K562 (cell line): ENCODE results near the gene ABI3BP. TPM values are rescaled to one million over a fixed set of nuclear protein-coding genes. Genes with fewer than 3 reads are reported as not detected.

Experiments
- ATAC-seq: fragments of 200-7000 bp; cut with Tn5 transposase; 3 replicates; pipeline ENCODE4 v1.9.1; 2020; ENCODE audit warnings: moderate library complexity
- BruUV-seq: library from RNA; stranded (reverse); fragments of 400-500 nt; replicated peaks from 2 replicates; lab custom pipeline; 2021; lab: Mats Ljungman, UMichigan
- CTCF ChIA-PET: fragments of 300-600 bp; formaldehyde crosslinking; extraction: SDS; loops from one replicate; lab custom pipeline; 2021; ENCODE audit warnings: low intra/inter-chr PET ratio; lab: Yijun Ruan, JAX
- POLR2A ChIA-PET: fragments of 300-600, 350-650 bp; sonication (Branson Sonifier 250); formaldehyde crosslinking; extraction: SDS; loops from one replicate; lab custom pipeline; 2021; ENCODE audit warnings: antibody characterized with exemption, inconsistent platforms; lab: Yijun Ruan, JAX
- DNase-seq, 4 experiments: peaks; one replicate each; pipeline versions ENCODE4 v3.0.0 to v3.0.0-alpha.2; 2011 to 2018; ENCODE audit warnings: low spot score in 3 of 4, mixed read lengths in 3 of 4; ENCODE audit errors: extremely low read depth in 1 of 4
- FAIRE-seq: peaks from 2 replicates; lab custom pipeline; 2011; peaks lifted over from hg19 to GRCh38; lab: Jason Lieb, UNC
- H2AFZ ChIP-seq: 2 replicates; pipeline ENCODE4 v1.6.0; 2011; ENCODE audit warnings: low read depth, low read length, control low read depth, inconsistent platforms
- H3K27ac ChIP-seq: fragments of 200-600 bp; 3 replicates; pipeline ENCODE4 v1.8.0; 2011; ENCODE audit warnings: low read depth, mild to moderate bottlenecking, control low read depth, inconsistent platforms, low read length, moderate library complexity, mixed read lengths; ENCODE audit errors: extremely low read depth
- H3K27me3 ChIP-seq, 2 experiments: fragments of 300-600 bp in 1 of 2; 2 replicates in 1 of 2; 3 replicates in 1 of 2; pipeline versions ENCODE4 v1.6.0 to v1.8.0; 2011; ENCODE audit warnings: inconsistent platforms in 2 of 2, low read length in 2 of 2, mild to moderate bottlenecking in 1 of 2, mixed read lengths in 1 of 2, moderate library complexity in 1 of 2; ENCODE audit not compliant: control insufficient read depth in 2 of 2, insufficient read depth in 2 of 2
- H3K36me3 ChIP-seq: fragments of 300-600 bp; 3 replicates; pipeline ENCODE4 v1.8.0; 2011; ENCODE audit warnings: mild to moderate bottlenecking, low read length, inconsistent platforms; ENCODE audit not compliant: control insufficient read depth, insufficient read depth
- H3K4me1 ChIP-seq, 2 experiments: fragments of 200-600 bp in 1 of 2; replicated peaks in 1 of 2; 2 replicates in 1 of 2; 3 replicates in 1 of 2; pipeline versions ENCODE4 v1.5.1 to v1.8.0; 2011; ENCODE audit warnings: inconsistent platforms in 2 of 2, low read length in 2 of 2, mild to moderate bottlenecking in 1 of 2, mixed read lengths in 1 of 2, moderate library complexity in 1 of 2; ENCODE audit not compliant: control insufficient read depth in 2 of 2, insufficient read depth in 2 of 2
- H3K4me2 ChIP-seq: 2 replicates; pipeline ENCODE4 v1.6.1; 2011; ENCODE audit warnings: low read length, control low read depth, inconsistent platforms, mixed read lengths; ENCODE audit not compliant: insufficient read depth
- H3K4me3 ChIP-seq: fragments of 200-600 bp; sonication (generic), shearing (Covaris generic); 2 replicates; pipeline ENCODE4 v1.5.1; 2016; ENCODE audit warnings: control low read depth, inconsistent platforms
- H3K79me2 ChIP-seq: fragments of 200-600 bp; 3 replicates; pipeline ENCODE4 v1.8.0; 2011; ENCODE audit warnings: low read length, inconsistent platforms; ENCODE audit not compliant: control insufficient read depth, insufficient read depth
- H3K9ac ChIP-seq, 2 experiments: 2 replicates each; pipeline versions ENCODE4 v1.6.0 to v1.6.1; 2011; ENCODE audit warnings: low read depth in 2 of 2, low read length in 2 of 2, control low read depth in 1 of 2, inconsistent platforms in 1 of 2, mild to moderate bottlenecking in 1 of 2, mixed read lengths in 1 of 2; ENCODE audit not compliant: insufficient read depth in 1 of 2
- H3K9me1 ChIP-seq: one replicate; pipeline ENCODE4 v1.6.0; 2011; ENCODE audit warnings: inconsistent platforms, mild to moderate bottlenecking, low read length, moderate library complexity; ENCODE audit not compliant: control insufficient read depth, insufficient read depth
- H3K9me3 ChIP-seq: replicated peaks from 2 replicates; pipeline ENCODE4 v1.5.1; 2011; ENCODE audit warnings: low read depth, low read length, inconsistent platforms; ENCODE audit not compliant: control insufficient read depth, insufficient read depth
- H4K20me1 ChIP-seq: replicated peaks from 2 replicates; pipeline ENCODE4 v1.6.1; 2011; ENCODE audit warnings: low read length, inconsistent platforms, mixed read lengths; ENCODE audit not compliant: control insufficient read depth, insufficient read depth
- EGR1 ChIP-seq: fragments of 450-650 bp; conservative IDR thresholded peaks from 2 replicates; pipeline ENCODE4 v1.6.1; 2017; ENCODE audit warnings: mild to moderate bottlenecking
- FOXO4 ChIP-seq: fragments of 450-650 bp; formaldehyde crosslinking; IDR thresholded peaks from 2 replicates; pipeline ENCODE4 v1.4.0; 2020; ENCODE audit warnings: mild to moderate bottlenecking, moderate library complexity
- U2AF1 ChIP-seq: fragments of 200-400 bp; formaldehyde crosslinking; optimal IDR thresholded peaks from 2 replicates; pipeline ENCODE3; 2017; ENCODE audit warnings: mild to moderate bottlenecking, low read depth, low read length, moderate library complexity
- WGBS: fragments of 100-300 bp; shearing (Covaris generic); methylation state at CpG from one replicate; pipeline ENCODE4 v1.1.6; 2016; ENCODE audit warnings: low coverage, mixed read lengths; ENCODE audit not compliant: insufficient coverage; ENCODE audit errors: missing lambda C conversion rate; 5-methylcytosine and 5-hydroxymethylcytosine counted together
- in situ Hi-C: fragments of 300-500 bp; cut with MboI; formaldehyde crosslinking; loops from 4 replicates; pipeline ENCODE4 v1.15.0; 2018; ENCODE audit warnings: inconsistent platforms, mixed read lengths
- intact Hi-C: fragments of 100-400 bp; cut with micrococcal nuclease; formaldehyde crosslinking; loops from 2 replicates; pipeline ENCODE4 v1.14.2; 2022
- polyA plus RNA-seq, 8 experiments: library from polyadenylated mRNA; depleted of rRNA in 4 of 8; stranded (reverse) in 5 of 8; unstranded in 3 of 8; fragments of >200 nt; fragmentation: Nextera tagmentation in 2 of 8; fragmentation: Illumina TruSeq in 1 of 8; extraction: Ambion mirVana in 2 of 8; extraction: Trizol in 1 of 8; gene quantifications; 2 replicates each; pipeline versions ENCODE4 v1.2.1 to v1.2.3, GENCODE V29; 2011 to 2014; ENCODE audit warnings: inconsistent platforms in 1 of 8, missing spikeins in 1 of 8
- total RNA-seq, 7 experiments: library from RNA; depleted of rRNA in 6 of 7; stranded (reverse); fragments of >200 nt in 6 of 7; fragmentation: Illumina TruSeq in 2 of 7; extraction: Trizol in 2 of 7; gene quantifications; 2 replicates each; pipeline versions ENCODE4 v1.2.1 to v1.2.3, GENCODE V29; 2011 to 2021; ENCODE audit warnings: low replicate concordance in 1 of 7
- TF ChIP-seq, protein P1 (sequence below): fragments of 450-650 bp; formaldehyde crosslinking; IDR thresholded peaks from 2 replicates; pipeline ENCODE4 v1.4.0; 2020; ENCODE audit warnings: mild to moderate bottlenecking, mixed read lengths

The ABI3BP gene
- total and polyA plus RNA-seq, 9 of the 15 experiments (the other 6 are each of a cell fraction or from before 2014, with no cell fraction given), result 0.01 to 0.24 (median 0.06) TPM; not detected in 5

DNA sequence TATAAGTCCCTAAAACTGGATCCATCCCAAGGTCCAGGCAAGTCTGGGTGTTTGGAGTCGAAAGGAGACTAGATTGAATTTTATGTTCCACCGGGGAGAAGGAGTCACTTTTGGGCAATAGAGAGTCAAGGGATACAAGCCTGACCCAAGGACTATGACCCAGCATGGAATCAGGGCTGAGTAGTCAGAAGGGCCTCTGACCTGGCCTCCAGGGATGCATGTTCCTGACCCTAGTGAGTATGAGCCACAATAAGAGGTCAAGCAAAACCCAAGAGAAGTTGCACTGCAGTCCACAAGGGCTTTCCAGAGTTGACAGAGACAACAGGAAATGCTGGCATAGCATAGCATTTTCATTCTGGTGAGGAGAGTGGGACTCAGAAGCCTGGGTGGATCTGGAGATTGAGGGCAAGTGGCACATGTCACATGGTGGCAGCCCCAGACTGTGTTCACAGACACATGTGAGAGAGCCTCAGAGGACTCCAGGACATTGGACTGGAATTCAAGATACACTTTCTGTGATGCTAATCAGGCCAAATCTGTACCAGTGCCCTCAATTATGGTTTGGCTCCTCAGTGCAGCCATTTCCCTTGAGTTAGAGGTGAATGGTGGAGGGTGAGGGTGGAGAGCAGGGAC is 217.0 kb downstream of the ABI3BP start:
- CTCF ChIA-PET, result no interaction called here
- POLR2A ChIA-PET, result interaction anchor here (1.3 to 1.7 kb wide), 2 partner anchors 15 to 17 kb away, joined by 3 to 5 read pairs; no protein-coding TSS in a partner anchor
- FAIRE-seq, result no peak
- Histone ChIP-seq H4K20me1 (no peaks in the 10 kb centered on the region), H3K27me3 (no peaks in the 10 kb centered on the region), H3K9ac (no peak overlapping the region), H3K79me2 (no peaks in the 10 kb centered on the region), H3K4me3 (no peak overlapping the region), H3K4me2 (no peak overlapping the region), H3K4me1 (no peaks in the 10 kb centered on the region), H3K36me3 (no peaks in the 10 kb centered on the region), H3K9me1 (no peaks in the 10 kb centered on the region), H2AFZ (no peak overlapping the region), H3K27ac (no peak overlapping the region), H3K9me3 (no peaks in the 10 kb centered on the region)
- no peak; the same call in 2 of the 3 replicates for ATAC-seq
- no peak for DNase-seq
- intact Hi-C loops (no loop called here), in situ Hi-C loops (no loop called here)
- TF ChIP-seq U2AF1 (no peak), EGR1 (no peak), FOXO4 (no peak)
- no TSS peak for BruUV-seq
- WGBS, result 38% methylated on average over 2 of the region's 2 CpGs

- ChIA-PET POLR2A (no interaction called here), CTCF (no interaction called here)
- ATAC-seq (no peak), FAIRE-seq (no peak), DNase-seq (no peak)
- H3K27ac ChIP-seq, result no peak overlapping the region
- H3K4me1 ChIP-seq, result no peaks in the 10 kb centered on the region
- H3K79me2 ChIP-seq, result no peaks in the 10 kb centered on the region
- H3K36me3 ChIP-seq, result no peaks in the 10 kb centered on the region
- H3K4me2 ChIP-seq, result no peak overlapping the region
- H3K4me3 ChIP-seq, result no peak overlapping the region
- in situ Hi-C loops, result no loop called here
- no peaks in the 10 kb centered on the region for H3K9me3 ChIP-seq
- H2AFZ ChIP-seq, result no peak overlapping the region
- no peaks in the 10 kb centered on the region for H3K27me3 ChIP-seq
- TF ChIP-seq, protein P1, sequence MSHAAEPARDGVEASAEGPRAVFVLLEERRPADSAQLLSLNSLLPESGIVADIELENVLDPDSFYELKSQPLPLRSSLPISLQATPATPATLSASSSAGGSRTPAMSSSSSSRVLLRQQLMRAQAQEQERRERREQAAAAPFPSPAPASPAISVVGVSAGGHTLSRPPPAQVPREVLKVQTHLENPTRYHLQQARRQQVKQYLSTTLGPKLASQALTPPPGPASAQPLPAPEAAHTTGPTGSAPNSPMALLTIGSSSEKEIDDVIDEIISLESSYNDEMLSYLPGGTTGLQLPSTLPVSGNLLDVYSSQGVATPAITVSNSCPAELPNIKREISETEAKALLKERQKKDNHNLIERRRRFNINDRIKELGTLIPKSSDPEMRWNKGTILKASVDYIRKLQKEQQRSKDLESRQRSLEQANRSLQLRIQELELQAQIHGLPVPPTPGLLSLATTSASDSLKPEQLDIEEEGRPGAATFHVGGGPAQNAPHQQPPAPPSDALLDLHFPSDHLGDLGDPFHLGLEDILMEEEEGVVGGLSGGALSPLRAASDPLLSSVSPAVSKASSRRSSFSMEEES (CRISPR knock-in tag), result no peak
- H3K9ac ChIP-seq, result no peak overlapping the region
- H3K9me1 ChIP-seq, result no peaks in the 10 kb centered on the region
- no TSS peak for BruUV-seq
- intact Hi-C loops, result no loop called here
- no peaks in the 10 kb centered on the region for H4K20me1 ChIP-seq
Measured at GRCh38 chr3:100775669-100776068, 217.6 kb downstream of the ABI3BP start.
